ENCODE data around the gene ZBTB20.
A peak's percentile ranks its signal among the peaks of the same experiment; 100 is the strongest.

The ZBTB20 gene

GRCh38 chr3:114299941-114300624 is 847.0 kb downstream of the ZBTB20 start:
- DNase-seq, result no peak

- DNase-seq, result no peak
Measured at GRCh38 chr3:114299421-114299820, 847.7 kb downstream of the ZBTB20 start.

GRCh38 chr3:114295946-114296345 is 851.1 kb downstream of the ZBTB20 start:
- DNase-seq, result no peak

GRCh38 chr3:114294940-114295480 is 852.1 kb downstream of the ZBTB20 start:
- DNase-seq, result no peak

- no peak for DNase-seq
Measured at GRCh38 chr3:114293838-114294535, 853.1 kb downstream of the ZBTB20 start, which contains the start of gene TIGIT. TIGIT (plus strand) TSS chr3:114294028; CDS start chr3:114294062, 34 bp downstream.

GRCh38 chr3:114290911-114291901 is 855.9 kb downstream of the ZBTB20 start:
- DNase-seq, result peak; percentile 92

- DNase-seq, result no peak
Measured at GRCh38 chr3:114286266-114286665, 860.8 kb downstream of the ZBTB20 start.

GRCh38 chr3:114285648-114286230 is 861.3 kb downstream of the ZBTB20 start:
- no peak for DNase-seq

- no peak for DNase-seq
Measured at GRCh38 chr3:114284644-114285043, 862.4 kb downstream of the ZBTB20 start.

Measured in stimulated activated CD4-positive, alpha-beta T cell treated with anti-CD3 and anti-CD28 coated beads, Interleukin-4, amount 100 ng/mL, for 24 hours (primary cell).